Transverse colon (tissue), 4 donors: Measurements from ENCODE around the gene PCID2. TPM values are rescaled to one million over a fixed set of nuclear protein-coding genes. Genes with fewer than 3 reads are reported as not detected.

Source experiments
- DNase-seq: peaks from one replicate; pipeline ENCODE4 v3.0.0-alpha.2; 2019
- H3K27ac ChIP-seq, 4 donors: fragments of 200-600 bp; sonication (generic); 2 replicates each; pipeline ENCODE4 v1.5.1; 2016 to 2018; ENCODE audit warnings: inconsistent platforms in 4 of 4
- H3K27me3 ChIP-seq: fragments of 200-600 bp; sonication (generic); 2 replicates; pipeline ENCODE4 v1.5.1; 2017; ENCODE audit warnings: inconsistent platforms
- H3K36me3 ChIP-seq, 4 donors: fragments of 200-600 bp; sonication (generic); 2 replicates each; pipeline ENCODE4 v1.5.1; 2017 to 2019; ENCODE audit warnings: inconsistent platforms in 4 of 4
- H3K4me1 ChIP-seq, 4 donors: fragments of 200-600 bp; sonication (generic); 2 replicates each; pipeline ENCODE4 v1.5.1; 2017 to 2020; ENCODE audit warnings: inconsistent platforms in 4 of 4
- H3K4me3 ChIP-seq, 4 donors: fragments of 200-600 bp; sonication (generic); 1 replicate in 1 of 4; 2 replicates in 3 of 4; pipeline versions ENCODE4 v1.5.1 to v1.6.1; 2017 to 2019; ENCODE audit warnings: inconsistent platforms in 4 of 4
- H3K9me3 ChIP-seq, 2 donors: fragments of 200-600 bp; sonication (generic); 2 replicates each; pipeline ENCODE4 v1.5.1; 2017 to 2019; ENCODE audit warnings: inconsistent platforms in 2 of 2
- CTCF ChIP-seq, 5 experiments: fragments of 200-600 bp in 3 of 5; fragments of 450-650 bp in 2 of 5; sonication (generic) in 3 of 5; IDR thresholded peaks; 1 replicate in 2 of 5; 2 replicates in 3 of 5; pipeline ENCODE4 v1.5.1; 2016 to 2017; ENCODE audit warnings: antibody characterized with exemption in 5 of 5, inconsistent platforms in 3 of 5, mild to moderate bottlenecking in 2 of 5, moderate library complexity in 1 of 5
- EP300 ChIP-seq: sonication (generic); formaldehyde crosslinking; IDR thresholded peaks from one replicate; pipeline ENCODE4 v1.6.1; 2017; ENCODE audit warnings: antibody characterized with exemption, low read depth
- POLR2A ChIP-seq: fragments of 450-650 bp; IDR thresholded peaks from one replicate; pipeline ENCODE4 v1.6.1; 2016; ENCODE audit warnings: antibody characterized with exemption, mild to moderate bottlenecking, moderate library complexity
- POLR2AphosphoS5 ChIP-seq, 3 donors: sonication (generic); formaldehyde crosslinking; IDR thresholded peaks; one replicate each; pipeline ENCODE4 v1.6.1; 2016; ENCODE audit warnings: antibody characterized with exemption in 3 of 3
- WGBS, 2 donors: methylation state at CpG; one replicate each; pipeline ENCODE4 v1.1.5; 2018; ENCODE audit warnings: low coverage in 1 of 2; 5-methylcytosine and 5-hydroxymethylcytosine counted together
- in situ Hi-C, 4 donors: fragments of 200-750 bp; cut with MboI; loops; one replicate each; pipeline versions ENCODE4 v1.15.0 to v1.15.1; 2017; ENCODE audit warnings: low sequenced_read_pairs in 3 of 4, low pct_ligation_motif_present in 1 of 4, low pct_unique_long_range_greater_than_20kb in 1 of 4
- intact Hi-C: fragments of 100-400 bp; cut with DNase I; formaldehyde crosslinking; loops from one replicate; pipeline ENCODE4 v1.15.1; 2023; ENCODE audit warnings: low total_unique reads
- small RNA-seq, 4 donors: library from RNA; depleted of rRNA; stranded (forward); fragments of <200 nt; gene quantifications; one replicate each; pipeline ENCODE3, GENCODE V24; 2016
- total RNA-seq, 4 donors: library from RNA; depleted of rRNA; stranded (reverse); fragments of >200 nt; gene quantifications; one replicate each; pipeline ENCODE4 v1.1.0, GENCODE V29; 2016

Gene PCID2
- total RNA-seq, 4 donors from 2014 or later: 13.1 to 87.6 (median 41.3) TPM

GRCh38 chr13:113129480-113129879 lies 79.0 kb downstream of the PCID2 start:
- Histone ChIP-seq H3K27ac (no peak overlapping the region), H3K9me3 (no peaks in the 10 kb centered on the region), H3K4me3 (no peak overlapping the region), H3K4me1 (no peaks in the 10 kb centered on the region), H3K27me3 (peaks cover 16% of the 10 kb centered on the region), H3K36me3 (no peaks in the 10 kb centered on the region)
- in situ Hi-C loops (no loop called here), intact Hi-C loops (no loop called here)
- WGBS, 2 donors: 80 to 85% methylated on average over 18 to 27 of the region's 27 CpGs
- no peak for DNase-seq
- TF ChIP-seq CTCF (IDR thresholded peaks at IDR 0.05): no peak
- no peak for TF ChIP-seq POLR2A
- TF ChIP-seq POLR2AphosphoS5 (IDR thresholded peaks at IDR 0.05): no peak
- TF ChIP-seq EP300: no peak

Small RNA genes within 50 kb of the gene (small RNA-seq; reads per million reads assigned to genes)
- gene AL137002.1: 0 reads per million in 4 donors

Other genes starting within 250 kb of the PCID2 start
- gene MCF2L, start 239.5 kb downstream of the PCID2 start, total RNA-seq: 100 to 1,000 TPM in 2 of 4 donors, 10 to 100 TPM in 2; 62.1 to 186 (median 91.3) TPM
- gene F7, start 102.9 kb downstream of the PCID2 start, total RNA-seq: not detected
- 1 to 10 TPM in 3 of 4 donors, under 1 TPM in 1; 0.60 to 4.6 (median 3.4) TPM for gene F10, start 85.9 kb downstream of the PCID2 start, total RNA-seq
- gene PROZ, start 50.0 kb downstream of the PCID2 start, total RNA-seq: not detected
- 100 to 1,000 TPM in 2 of 4 donors, 10 to 100 TPM in 2; 87.6 to 150 (median 110) TPM for gene CUL4A, start 944 bp upstream of the PCID2 start, total RNA-seq
- 100 to 1,000 TPM in 2 of 4 donors, 10 to 100 TPM in 2; 69.5 to 149 (median 103) TPM for gene LAMP1, start 88.6 kb upstream of the PCID2 start, total RNA-seq
- 100 to 1,000 TPM in 2 of 4 donors, 10 to 100 TPM in 2; 56.0 to 193 (median 93.5) TPM for gene GRTP1, start 155.5 kb upstream of the PCID2 start, total RNA-seq
- gene ADPRHL1, start 244.8 kb upstream of the PCID2 start, total RNA-seq: 10 to 100 TPM in 1 of 4 donors, 1 to 10 TPM in 3; 4.1 to 10.2 (median 5.9) TPM